HG02970 (cell line): Measurements from ENCODE around the gene NT5C2.
"Not testable (repeated sequence)": the region's sequence is repeated elsewhere in the genome, so short reads cannot be mapped to it uniquely, and the experiment has no call there.

Experiments
- ATAC-seq: cut with Tn5 transposase; IDR thresholded peaks from one replicate; pipeline ENCODE4 v1.9.1; 2021; ENCODE audit warnings: mild to moderate bottlenecking, moderate library complexity, moderate number of reproducible peaks; ENCODE audit not compliant: unreplicated experiment, low FRiP score

The NT5C2 gene

DNA sequence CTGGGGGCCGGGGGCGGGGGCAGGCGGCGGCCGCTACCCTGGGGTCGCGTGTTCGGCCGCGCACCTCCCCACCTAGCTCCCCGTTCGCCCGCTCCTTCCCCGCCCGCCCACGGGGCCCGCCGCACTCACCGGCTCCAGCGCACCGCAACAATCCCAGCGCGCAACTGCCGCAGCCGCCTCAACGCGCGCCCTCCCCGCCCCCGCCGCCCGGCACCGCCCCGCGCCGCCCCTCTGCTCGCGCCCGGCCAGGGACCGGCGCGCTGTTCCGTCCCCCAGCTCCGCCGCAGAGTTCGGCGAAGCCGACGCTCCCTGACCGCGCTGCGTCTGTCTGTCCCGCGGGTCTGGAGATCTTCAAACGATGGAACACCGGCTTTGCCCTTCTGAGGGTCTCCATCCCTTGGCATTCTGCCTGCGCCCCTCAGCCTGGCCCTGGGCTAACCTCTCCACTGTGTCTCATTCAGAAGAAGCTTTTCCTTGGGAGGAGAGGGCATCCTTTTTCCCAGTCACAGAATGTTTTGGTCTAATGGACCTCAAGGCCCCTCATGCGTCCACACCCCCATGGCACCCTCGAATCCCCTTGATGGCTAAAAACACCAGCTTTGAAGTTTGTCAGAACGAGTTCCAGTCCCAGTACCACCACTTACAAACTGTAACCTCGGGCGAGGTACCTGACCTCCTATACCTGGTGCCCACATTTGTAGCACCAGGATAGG lies at the start of gene NT5C2:
NT5C2 (minus strand) TSS at position 166 of the 713 bp plus-strand sequence. CDS start 18,314 bp downstream, outside the sequence.
- ATAC-seq = peak; percentile 71

DNA sequence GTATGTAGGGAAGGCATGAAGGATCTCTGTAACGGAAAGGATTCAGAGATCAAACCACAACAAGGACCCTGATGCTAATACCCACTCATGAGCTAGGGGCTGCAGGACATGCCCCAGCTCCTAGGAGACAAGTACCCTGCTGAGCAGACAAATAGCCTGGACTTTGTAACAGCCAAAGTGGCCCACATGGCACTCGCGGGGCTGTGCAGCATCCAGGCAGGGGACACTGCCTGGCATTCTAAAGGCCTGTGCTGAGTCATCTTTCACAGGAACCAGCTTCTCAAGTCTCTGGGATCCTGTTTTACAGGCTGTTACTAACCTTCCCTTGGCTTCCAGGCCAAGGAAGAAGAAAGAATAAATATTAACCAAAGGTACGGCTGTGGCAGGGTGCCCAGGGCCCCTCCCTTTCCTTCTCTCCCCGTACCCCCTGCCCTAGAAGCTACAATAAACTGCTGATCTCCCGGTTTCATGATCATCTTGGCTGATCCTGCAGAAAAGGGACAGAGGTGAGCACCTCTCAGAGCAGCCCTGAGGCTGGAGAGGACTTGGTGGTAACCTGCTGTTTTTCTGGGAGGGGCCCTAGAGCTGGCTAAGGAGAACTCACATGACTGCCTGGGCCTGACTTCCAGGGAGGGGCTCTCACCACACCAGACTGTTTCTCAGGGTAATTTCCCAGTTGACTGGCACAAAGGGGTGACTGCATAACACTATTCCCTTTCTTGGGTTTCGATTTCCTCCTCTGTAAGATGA lies 48.4 kb upstream of the NT5C2 start:
- ATAC-seq = no peak

DNA sequence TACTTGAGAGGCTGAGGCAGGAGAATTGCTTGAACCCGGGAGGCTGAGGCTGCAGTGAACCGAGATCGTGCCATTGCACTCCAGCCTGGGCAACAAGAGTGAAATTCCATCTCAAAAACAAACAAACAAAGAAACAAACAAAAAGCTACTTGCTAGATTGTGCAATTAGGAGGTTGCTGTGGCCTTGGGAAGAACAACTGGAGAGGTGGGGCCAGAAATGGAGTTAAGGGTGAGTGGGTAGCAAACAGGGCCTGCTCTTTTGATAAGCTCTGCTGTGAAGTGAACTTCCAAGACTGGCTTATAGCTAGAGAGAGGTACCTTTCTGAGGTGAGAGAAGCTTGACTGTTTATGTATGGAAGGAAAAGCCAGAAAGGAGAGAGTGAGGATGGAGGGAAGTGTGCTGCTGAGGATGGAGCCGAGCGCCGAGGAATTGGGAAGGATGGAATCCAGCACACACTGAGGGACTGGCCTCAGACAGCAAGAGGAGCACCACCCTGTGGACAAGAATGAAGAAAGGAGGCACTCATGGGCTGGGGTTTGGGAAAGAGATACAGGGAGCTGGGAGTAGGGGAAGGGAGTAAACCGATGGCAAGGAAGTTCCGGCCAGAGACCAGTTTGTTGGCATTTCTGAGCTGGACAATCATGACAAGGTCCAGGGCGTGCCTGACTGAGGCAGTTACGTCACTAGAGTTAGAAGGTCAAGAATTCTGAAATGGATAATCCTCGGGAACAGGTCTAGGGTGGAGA lies 45.6 kb upstream of the NT5C2 start:
- ATAC-seq = no peak

DNA sequence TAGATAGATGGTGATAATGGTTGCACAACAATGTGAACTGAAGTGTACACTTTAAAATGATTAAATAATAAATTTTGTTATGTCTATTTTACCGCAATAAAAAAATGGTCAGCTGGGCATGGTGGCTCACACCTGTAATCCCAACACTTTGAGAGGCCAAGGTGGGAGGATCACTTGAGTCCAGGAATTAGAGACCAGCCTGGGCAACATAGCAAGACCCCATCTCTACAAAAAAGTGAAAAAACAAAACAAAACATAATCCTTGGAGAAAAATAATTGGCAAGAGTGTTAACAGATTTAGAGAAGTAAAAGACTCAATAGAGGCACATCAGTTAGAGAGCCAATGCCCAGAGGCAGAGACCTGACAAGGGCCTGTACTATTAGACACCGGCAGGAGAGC lies 42.7 kb upstream of the NT5C2 start:
- no peak for ATAC-seq

DNA sequence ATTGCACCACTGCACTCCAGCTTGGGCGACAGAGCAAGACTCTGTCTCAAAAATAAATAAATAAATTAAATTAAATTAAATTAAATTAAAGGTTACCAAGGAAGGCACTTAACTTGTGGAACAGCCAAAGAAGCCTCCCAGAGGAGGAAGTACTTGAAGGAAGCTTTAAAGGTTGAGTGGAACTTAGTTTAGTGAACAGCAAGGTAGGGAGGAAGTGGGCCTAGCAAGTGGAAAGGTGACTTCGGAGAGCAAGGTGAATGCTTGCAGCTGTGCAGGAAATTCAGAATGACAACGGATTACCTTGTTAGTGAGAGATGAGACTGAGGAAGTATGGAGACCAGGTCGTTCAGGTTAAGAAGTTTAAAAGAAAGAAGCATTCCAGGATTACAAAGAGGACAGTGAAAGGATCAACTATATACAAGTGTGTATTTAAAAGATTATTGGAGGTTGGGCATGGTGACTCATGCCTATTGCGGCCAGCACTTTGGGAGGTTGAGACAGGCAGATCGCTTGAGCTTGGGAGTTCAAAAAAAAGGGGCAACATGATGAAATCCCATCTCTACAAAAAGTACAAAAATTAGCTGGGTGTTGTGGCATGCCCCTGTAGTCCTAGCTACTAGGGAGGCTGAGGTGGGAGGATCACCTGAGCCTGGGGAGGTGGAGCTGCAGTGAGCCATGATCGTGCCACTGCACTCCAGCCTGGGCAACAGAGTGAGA lies 39.9 kb upstream of the NT5C2 start:
- no peak for ATAC-seq

DNA sequence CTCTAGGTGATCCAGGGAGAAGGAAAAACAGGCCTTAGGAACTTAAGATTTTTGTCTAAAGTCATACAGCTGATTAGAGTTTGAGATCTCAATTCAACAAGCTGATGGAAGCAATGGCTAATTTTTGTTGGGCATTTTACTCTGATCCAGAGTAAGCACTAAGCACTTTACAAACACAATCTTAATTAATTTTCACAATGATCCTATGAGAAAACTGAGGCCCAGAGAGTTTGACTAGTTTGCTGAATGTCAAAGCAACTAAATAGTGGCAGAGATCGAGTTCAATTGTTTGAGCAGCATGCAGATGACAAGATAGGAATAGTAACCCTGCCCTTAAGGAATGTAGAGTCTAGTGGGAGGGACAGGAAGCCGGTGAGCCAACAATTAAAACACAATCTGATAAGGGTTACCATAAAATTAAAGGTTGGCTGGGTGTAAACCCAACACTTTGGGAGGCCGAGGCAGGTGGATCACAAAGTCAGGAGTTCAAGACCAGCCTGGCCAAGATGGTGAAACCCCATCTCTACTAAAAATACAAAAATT lies 39.1 kb upstream of the NT5C2 start:
- no peak for ATAC-seq

DNA sequence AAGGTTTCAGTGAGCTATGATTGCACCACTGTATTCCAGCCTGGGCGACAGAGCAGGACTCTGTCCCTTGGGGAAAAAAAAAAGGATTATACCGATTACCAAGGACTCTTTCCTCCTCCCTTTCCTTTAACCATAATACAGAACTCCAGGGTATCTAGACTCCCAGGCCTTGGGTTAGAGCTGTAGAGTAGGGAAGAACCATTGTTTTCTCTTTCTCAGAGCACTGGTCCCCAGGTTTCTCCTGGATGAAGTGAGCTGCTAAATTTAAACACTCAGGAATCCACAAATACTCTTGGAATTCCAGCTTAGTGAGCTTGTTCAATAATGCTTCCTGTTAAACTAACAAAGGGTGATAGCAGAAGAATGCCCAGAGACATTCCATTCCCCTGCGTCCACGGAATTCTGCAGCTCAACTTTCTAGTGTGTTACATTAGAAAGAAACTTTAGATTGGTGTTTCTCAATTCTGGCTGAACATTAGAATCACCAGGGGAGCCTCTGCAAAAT lies 38.0 kb upstream of the NT5C2 start:
- no peak for ATAC-seq

DNA sequence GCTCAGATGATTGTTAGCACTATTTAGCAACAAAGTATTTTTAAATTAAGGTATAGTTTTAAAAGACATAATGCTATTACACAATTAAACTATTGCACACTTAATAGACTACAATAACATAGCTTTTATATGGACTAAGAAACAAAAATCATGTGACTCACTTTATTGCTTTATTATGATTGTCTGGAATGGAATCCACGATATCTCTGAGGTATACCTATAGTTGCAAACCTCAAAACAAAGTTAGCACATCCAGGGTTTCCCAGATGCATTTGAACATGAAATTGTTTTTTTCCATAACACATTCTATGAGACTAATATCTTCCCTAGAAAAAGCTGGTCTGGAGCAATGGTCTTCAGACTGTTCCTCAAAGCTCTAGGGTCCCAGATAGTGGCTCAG lies 34.3 kb upstream of the NT5C2 start:
- no peak for ATAC-seq

DNA sequence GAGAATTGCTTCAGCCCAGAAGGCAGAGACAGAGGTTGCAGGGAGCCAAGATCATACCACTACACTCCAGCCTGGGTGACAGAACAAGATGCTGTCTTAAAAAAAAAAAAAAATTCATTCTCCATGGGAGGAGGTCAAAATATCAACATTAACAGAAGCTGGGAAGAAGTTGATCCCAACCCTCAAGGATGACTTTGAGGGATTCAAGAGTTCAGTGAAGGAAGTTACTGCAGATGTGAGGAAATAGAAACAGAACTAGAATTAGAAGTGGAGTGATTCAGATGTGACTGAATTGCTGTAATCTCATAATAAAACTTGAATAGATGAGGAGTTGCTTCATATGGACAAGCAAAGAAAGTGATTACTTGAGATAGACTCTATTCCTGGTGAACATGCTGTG lies 32.9 kb upstream of the NT5C2 start:
- ATAC-seq = no peak

DNA sequence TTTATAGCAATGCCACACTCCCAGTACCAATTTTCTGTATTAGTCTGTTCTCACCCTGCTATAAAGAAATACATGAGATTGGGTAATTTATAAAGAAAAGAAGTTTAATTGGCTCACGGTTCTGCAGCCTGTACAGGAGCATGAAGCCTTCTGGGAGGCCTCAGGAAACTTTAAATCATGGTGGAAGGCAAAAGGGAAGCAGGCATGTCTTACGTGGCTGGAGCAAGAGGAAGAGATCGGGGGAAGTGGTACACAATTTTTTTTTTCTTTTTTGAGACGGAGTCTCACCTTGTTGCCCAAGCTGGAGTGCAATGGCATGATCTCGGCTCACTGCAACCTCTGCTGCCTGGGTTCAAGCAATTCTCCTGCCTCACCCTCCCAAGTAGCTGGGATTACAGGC lies 31.6 kb upstream of the NT5C2 start:
- ATAC-seq = not testable (repeated sequence)

DNA sequence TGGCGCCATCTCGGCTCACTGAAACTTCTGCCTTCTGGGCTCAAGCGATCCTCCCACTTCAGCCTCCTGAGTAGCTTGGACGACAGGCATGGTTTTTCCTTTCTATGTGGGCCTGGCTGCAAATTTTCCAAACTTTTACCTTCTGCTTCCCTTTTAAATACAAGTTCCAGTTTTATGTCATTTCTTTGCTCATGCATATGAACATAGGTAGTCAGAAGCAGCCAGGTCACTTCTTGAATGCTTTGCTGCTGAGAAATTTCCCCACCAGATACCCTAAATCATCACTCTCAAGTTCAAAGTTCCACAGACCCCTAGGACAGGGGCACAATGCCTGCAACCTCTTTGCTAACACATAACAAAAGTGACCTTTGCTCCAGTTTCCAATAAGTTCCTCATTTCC lies 31.1 kb upstream of the NT5C2 start:
- ATAC-seq = no peak

DNA sequence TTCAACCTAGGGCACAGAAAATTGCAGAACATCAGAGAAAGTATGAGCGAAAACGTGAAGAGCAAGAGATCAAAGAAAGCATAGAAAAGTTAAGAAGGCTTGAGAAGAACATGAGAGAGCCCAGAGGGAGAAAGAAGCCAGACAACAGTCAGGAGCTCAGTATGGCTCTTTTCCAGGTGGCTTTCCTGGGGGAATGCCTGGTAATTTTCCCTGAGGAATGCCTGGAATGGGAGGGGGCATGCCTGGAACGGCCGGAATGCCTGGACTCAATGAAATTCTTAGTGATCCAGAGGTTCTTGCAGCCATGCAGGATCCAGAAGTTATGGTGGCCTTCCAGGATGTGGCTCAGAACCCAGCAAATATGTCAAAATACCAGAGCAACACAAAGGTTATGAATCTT lies 23.3 kb upstream of the NT5C2 start:
- not testable (repeated sequence) for ATAC-seq

DNA sequence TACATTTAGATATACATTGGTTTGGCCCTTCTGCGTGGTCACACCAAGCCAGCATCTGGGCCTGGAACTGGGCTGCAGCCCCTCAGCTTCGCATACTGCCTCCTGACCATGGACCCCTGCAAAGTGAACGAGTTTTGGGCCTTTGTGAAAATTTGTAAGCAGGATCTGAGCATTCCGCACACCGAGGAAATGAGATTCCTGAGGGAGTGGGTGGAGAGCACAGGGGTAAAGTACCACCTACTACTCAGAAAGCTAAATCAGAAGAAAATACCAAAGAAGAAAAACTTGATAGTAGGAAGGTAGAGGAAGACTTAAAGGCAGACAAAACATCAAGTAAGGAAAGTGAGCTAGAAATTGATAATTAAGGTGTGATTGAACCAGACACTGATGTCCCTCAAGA lies 22.5 kb upstream of the NT5C2 start:
- no peak for ATAC-seq

DNA sequence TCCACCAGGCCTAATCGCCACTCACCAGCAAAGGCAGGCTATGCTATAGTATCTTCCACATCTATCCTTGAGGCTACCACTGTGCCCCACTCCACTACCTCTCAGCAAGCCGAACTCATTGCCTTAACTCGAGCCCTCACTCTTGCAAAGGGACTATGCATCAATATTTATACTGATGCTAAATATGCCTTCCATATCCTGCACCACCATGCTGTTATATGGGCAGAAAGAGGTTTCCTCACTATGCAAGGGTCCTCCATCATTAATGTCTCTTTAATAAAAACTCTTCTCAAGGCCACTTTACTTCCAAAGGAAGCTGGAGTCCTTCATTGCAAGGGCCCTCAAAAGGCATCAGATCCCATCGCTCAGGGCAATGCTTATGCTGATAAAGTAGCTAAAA lies 17.2 kb upstream of the NT5C2 start:
- ATAC-seq = not testable (repeated sequence)

DNA sequence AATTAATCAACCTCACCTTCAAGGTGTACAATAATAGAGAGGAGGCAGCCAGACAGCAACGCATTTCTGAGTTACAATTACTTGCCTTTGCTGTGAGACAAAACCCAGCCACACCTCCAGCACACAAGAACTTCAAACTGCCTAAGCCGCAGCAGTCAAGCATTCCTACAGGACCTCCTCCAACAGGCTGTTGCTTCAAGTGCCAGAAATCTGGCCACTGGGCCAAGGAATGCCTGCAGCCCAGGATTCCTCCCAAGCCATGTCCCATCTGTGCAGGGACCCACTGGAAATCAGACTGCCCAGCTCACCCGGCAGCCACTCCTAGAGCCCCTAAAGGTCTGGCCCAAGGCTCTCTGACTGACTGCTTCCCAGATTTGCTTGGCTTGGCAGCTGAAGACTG lies 14.6 kb upstream of the NT5C2 start:
- ATAC-seq = not testable (repeated sequence)

DNA sequence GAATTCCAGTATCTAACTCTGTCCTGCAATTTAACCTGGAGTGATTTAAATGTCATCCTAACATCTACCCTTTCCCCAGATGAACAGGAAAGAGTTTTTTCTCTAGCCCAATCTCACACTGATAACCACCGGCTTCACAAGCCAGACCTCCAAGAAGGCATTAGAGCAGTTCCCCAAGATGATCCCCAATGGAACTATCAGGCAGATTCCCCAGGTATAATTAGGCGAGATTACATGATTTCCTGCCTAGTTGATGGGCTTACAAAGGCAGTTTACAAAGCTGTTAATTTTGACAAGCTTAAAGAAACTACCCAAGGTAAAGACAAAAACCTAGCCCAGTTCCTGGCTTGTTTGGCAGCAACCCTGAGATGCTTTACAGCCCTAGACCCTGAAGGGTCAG lies 14.1 kb upstream of the NT5C2 start:
- ATAC-seq = no peak

DNA sequence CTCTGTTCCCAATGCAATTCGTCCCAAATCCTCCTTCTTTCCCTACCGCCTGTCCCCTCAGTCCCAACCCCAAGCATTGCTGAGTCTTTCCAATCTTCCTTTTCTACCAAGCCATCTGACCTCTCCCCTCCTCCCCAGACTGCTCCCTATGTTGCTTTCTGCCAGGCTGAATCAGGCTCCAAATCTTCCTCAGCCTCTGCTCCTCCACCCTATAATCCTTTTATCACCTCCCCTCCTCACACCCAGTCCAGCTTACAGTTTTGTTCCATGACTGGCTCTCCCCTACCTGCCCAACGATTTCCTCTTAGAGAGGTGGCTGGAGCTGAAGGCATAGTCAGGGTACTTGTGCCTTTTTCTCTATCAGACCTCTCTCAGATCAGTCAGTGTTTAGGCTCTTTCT lies 13.6 kb upstream of the NT5C2 start:
- ATAC-seq = not testable (repeated sequence)

DNA sequence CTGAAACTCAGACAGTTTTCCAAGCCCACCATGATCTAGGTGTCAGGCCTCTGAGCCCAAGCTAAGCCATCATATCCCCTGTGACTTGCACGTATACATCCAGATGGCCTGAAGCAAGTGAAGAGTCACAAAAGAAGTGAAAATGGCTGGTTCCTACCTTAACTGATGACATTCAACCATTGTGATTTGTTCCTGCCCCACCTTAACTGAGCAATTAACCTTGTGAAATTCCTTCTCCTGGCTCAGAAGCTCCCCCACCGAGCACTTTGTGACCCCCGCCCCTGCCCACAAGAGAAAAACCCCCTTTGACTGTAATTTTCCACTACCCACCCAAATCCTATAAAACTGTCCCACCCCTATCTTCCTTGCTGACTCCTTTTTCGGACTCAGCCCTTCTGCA lies 12.3 kb upstream of the NT5C2 start:
- not testable (repeated sequence) for ATAC-seq

DNA sequence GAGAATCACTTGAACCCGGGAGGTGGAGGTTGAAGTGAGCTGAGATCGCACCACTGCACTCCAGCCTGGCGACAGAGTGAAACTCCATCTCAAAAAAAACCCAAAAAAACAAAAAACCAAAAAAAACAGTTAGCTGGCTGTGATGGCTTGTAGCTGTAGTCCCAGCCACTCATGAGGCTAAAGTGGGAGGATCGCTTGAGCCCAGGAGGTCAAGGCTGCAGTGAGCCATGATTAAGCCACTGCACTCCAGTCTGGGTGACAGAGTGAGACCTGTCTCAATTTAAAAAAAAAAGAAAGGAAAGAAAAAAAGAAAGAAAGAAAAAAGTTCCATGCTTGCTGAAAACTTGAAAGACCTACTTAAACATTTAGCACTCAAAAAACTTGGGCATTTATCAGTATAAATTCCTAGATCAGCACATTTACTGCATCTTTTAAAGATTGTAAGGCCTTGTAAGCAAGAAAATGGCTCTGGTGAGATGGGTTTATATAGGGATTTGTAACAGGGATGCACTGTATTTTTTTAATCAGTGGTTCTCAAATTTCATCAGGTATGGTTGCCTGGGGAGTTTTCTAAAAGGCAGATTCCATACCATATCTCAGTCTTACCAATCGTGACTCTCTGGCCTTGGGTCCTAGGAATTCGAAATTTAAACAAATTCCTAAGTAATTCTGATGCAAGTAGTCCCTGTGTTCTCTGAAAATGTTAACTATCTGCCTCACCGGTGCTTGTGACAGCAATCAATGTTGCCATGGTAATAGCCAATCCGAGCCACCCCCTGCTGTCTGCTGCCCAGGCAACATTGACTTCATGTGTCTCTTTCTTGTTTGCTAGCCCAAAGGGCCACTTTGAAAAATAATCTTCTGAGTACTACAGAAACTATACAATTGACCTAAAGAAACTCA lies 11.5 kb upstream of the NT5C2 start:
- no peak for ATAC-seq
